Trophoblast cell (in vitro differentiated cells and primary cell): Measurements from ENCODE around the gene BCL2L12.

Experiments used
- DNase-seq, 2 donors: peaks; one replicate each; pipeline ENCODE4 v3.0.0-alpha.2; 2016
- H2AFZ ChIP-seq: 2 replicates; pipeline ENCODE4 v1.6.1; 2013; ENCODE audit warnings: low read length, moderate library complexity, mild to moderate bottlenecking; ENCODE audit not compliant: insufficient read depth, poor library complexity
- H2AK5ac ChIP-seq: 2 replicates; pipeline ENCODE4 v1.6.1; 2013; ENCODE audit warnings: mild to moderate bottlenecking, low read length
- H2BK120ac ChIP-seq: 2 replicates; pipeline ENCODE4 v1.6.1; 2013; ENCODE audit warnings: low read length, mild to moderate bottlenecking, moderate library complexity; ENCODE audit not compliant: insufficient read depth, poor library complexity
- H2BK12ac ChIP-seq: 2 replicates; pipeline ENCODE4 v1.6.1; 2013; ENCODE audit warnings: mild to moderate bottlenecking, low read length, moderate library complexity
- H2BK5ac ChIP-seq: 2 replicates; pipeline ENCODE4 v1.6.1; 2013; ENCODE audit warnings: low read length, low read depth, moderate library complexity, mild to moderate bottlenecking; ENCODE audit not compliant: poor library complexity
- H3K14ac ChIP-seq: 2 replicates; pipeline ENCODE4 v1.6.1; 2013; ENCODE audit warnings: mild to moderate bottlenecking, low read length
- H3K18ac ChIP-seq: 2 replicates; pipeline ENCODE4 v1.6.1; 2013; ENCODE audit warnings: mild to moderate bottlenecking, low read length
- H3K23ac ChIP-seq: 2 replicates; pipeline ENCODE4 v1.6.1; 2013; ENCODE audit warnings: low read length
- H3K27ac ChIP-seq: 2 replicates; pipeline ENCODE4 v1.5.1; 2013; ENCODE audit warnings: low read depth, mild to moderate bottlenecking, inconsistent platforms, low read length, moderate library complexity
- H3K27me3 ChIP-seq: 2 replicates; pipeline ENCODE4 v1.6.1; 2013; ENCODE audit warnings: inconsistent platforms, mild to moderate bottlenecking, low read length, moderate library complexity; ENCODE audit not compliant: insufficient read depth
- H3K36me3 ChIP-seq, 2 experiments: 1 replicate in 1 of 2; 2 replicates in 1 of 2; pipeline ENCODE4 v1.6.1; 2013; ENCODE audit warnings: low read length in 2 of 2, mild to moderate bottlenecking in 2 of 2, moderate library complexity in 1 of 2; ENCODE audit not compliant: insufficient read depth in 2 of 2, control insufficient read depth in 1 of 2
- H3K4ac ChIP-seq: 2 replicates; pipeline ENCODE4 v1.6.1; 2013; ENCODE audit warnings: low read depth, mild to moderate bottlenecking, low read length, moderate library complexity
- H3K4me1 ChIP-seq, 2 experiments: 1 replicate in 1 of 2; 2 replicates in 1 of 2; pipeline ENCODE4 v1.6.1; 2013; ENCODE audit warnings: low read length in 2 of 2, mild to moderate bottlenecking in 2 of 2, moderate library complexity in 1 of 2; ENCODE audit not compliant: insufficient read depth in 2 of 2, control insufficient read depth in 1 of 2
- H3K4me2 ChIP-seq: 2 replicates; pipeline ENCODE4 v1.6.1; 2013; ENCODE audit warnings: inconsistent platforms, mild to moderate bottlenecking, low read length, moderate library complexity
- H3K4me3 ChIP-seq: 2 replicates; pipeline ENCODE4 v1.5.1; 2013; ENCODE audit warnings: mild to moderate bottlenecking, low read depth, low read length, inconsistent platforms
- H3K79me1 ChIP-seq: one replicate; pipeline ENCODE4 v1.6.1; 2013; ENCODE audit warnings: low read length
- H3K79me2 ChIP-seq: 2 replicates; pipeline ENCODE4 v1.6.1; 2013; ENCODE audit warnings: low read length, mild to moderate bottlenecking; ENCODE audit not compliant: control insufficient read depth, insufficient read depth, poor library complexity
- H3K9ac ChIP-seq: 2 replicates; pipeline ENCODE4 v1.6.1; 2013; ENCODE audit warnings: mild to moderate bottlenecking, low read length
- H3K9me3 ChIP-seq: 2 replicates; pipeline ENCODE4 v1.6.1; 2013; ENCODE audit warnings: low read depth, mild to moderate bottlenecking, control low read depth, inconsistent platforms, low read length; ENCODE audit not compliant: insufficient read depth
- H4K12ac ChIP-seq: 2 replicates; pipeline ENCODE4 v1.6.1; 2013; ENCODE audit warnings: low read depth, mild to moderate bottlenecking, low read length, moderate library complexity
- H4K8ac ChIP-seq: 2 replicates; pipeline ENCODE4 v1.6.1; 2013; ENCODE audit warnings: low read depth, mild to moderate bottlenecking, low read length, moderate library complexity
- H4K91ac ChIP-seq: one replicate; pipeline ENCODE4 v1.6.1; 2013; ENCODE audit warnings: low read depth, mild to moderate bottlenecking, low read length, moderate library complexity
- WGBS: extraction: QIAGEN DNeasy Blood & Tissue Kit; methylation state at CpG from one replicate; pipeline ENCODE4 v1.1.7; 2013; ENCODE audit warnings: missing lambda C conversion rate; ENCODE audit not compliant: insufficient read length, insufficient coverage; ENCODE audit errors: extremely low coverage; 5-methylcytosine and 5-hydroxymethylcytosine counted together

BCL2L12 gene

GRCh38 chr19:49645592-49645991 is 20.1 kb upstream of the BCL2L12 start:
- no peak overlapping the region for H4K12ac ChIP-seq
- peaks cover 16% of the 10 kb centered on the region for H3K79me2 ChIP-seq
- no peak overlapping the region for H2AK5ac ChIP-seq
- peaks cover 47 to 48% of the 10 kb centered on the region in 2 experiments for H3K36me3 ChIP-seq
- H2BK120ac ChIP-seq, result no peak overlapping the region
- no peak overlapping the region for H3K4me2 ChIP-seq
- DNase-seq, result no peak
- H3K9ac ChIP-seq, result no peak overlapping the region
- no peak overlapping the region for H4K8ac ChIP-seq
- no peaks in the 10 kb centered on the region for H3K9me3 ChIP-seq
- H3K23ac ChIP-seq, result no peak overlapping the region
- H3K4me3 ChIP-seq, result no peak overlapping the region
- no peaks in the 10 kb centered on the region for H3K27me3 ChIP-seq
- H3K18ac ChIP-seq, result no peak overlapping the region
- no peak overlapping the region for H3K4ac ChIP-seq
- peaks cover 3 to 13% of the 10 kb centered on the region in 2 experiments for H3K4me1 ChIP-seq
- H3K14ac ChIP-seq, result no peak overlapping the region
- H2AFZ ChIP-seq, result no peak overlapping the region
- peaks cover 15% of the 10 kb centered on the region for H3K79me1 ChIP-seq
- H2BK12ac ChIP-seq, result no peak overlapping the region
- no CpG with 5 or more reads among the region's 11 CpGs for WGBS
- H4K91ac ChIP-seq, result no peak overlapping the region
- H3K27ac ChIP-seq, result no peak overlapping the region
- no peak overlapping the region for H2BK5ac ChIP-seq

- H3K14ac ChIP-seq, result no peak overlapping the region
- H3K23ac ChIP-seq, result no peak overlapping the region
- peaks cover 1 to 11% of the 10 kb centered on the region in 2 experiments for H3K4me1 ChIP-seq
- H3K79me1 ChIP-seq, result peaks cover 11% of the 10 kb centered on the region
- H2BK5ac ChIP-seq, result no peak overlapping the region
- peaks cover 50% of the 10 kb centered on the region in 2 experiments for H3K36me3 ChIP-seq
- H3K27me3 ChIP-seq, result no peaks in the 10 kb centered on the region
- H4K91ac ChIP-seq, result no peak overlapping the region
- H2BK120ac ChIP-seq, result no peak overlapping the region
- no peak overlapping the region for H3K4me2 ChIP-seq
- no peak overlapping the region for H3K4me3 ChIP-seq
- no peak overlapping the region for H4K8ac ChIP-seq
- H3K18ac ChIP-seq, result no peak overlapping the region
- no peak overlapping the region for H2AK5ac ChIP-seq
- WGBS, result no CpG with 5 or more reads among the region's 13 CpGs
- H2AFZ ChIP-seq, result no peak overlapping the region
- H3K27ac ChIP-seq, result no peak overlapping the region
- H4K12ac ChIP-seq, result no peak overlapping the region
- no peaks in the 10 kb centered on the region for H3K9me3 ChIP-seq
- H3K79me2 ChIP-seq, result peaks cover 14% of the 10 kb centered on the region
- no peak overlapping the region for H3K4ac ChIP-seq
- no peak overlapping the region for H2BK12ac ChIP-seq
- no peak for DNase-seq
- no peak overlapping the region for H3K9ac ChIP-seq
These were observed 19.7 kb upstream of the BCL2L12 start for GRCh38 chr19:49645995-49646394.

GRCh38 chr19:49646586-49646985 is 19.1 kb upstream of the BCL2L12 start:
- Histone ChIP-seq H3K9me3 (no peaks in the 10 kb centered on the region), H3K36me3 (peaks cover 56% of the 10 kb centered on the region in 2 experiments), H3K27ac (no peak overlapping the region), H3K23ac (no peak overlapping the region), H2BK5ac (no peak overlapping the region), H3K9ac (no peak overlapping the region), H2AK5ac (no peak overlapping the region), H3K4me3 (no peak overlapping the region), H2AFZ (no peak overlapping the region), H4K8ac (no peak overlapping the region), H3K4me1 (peaks cover 0 to 7% of the 10 kb centered on the region in 2 experiments), H2BK120ac (no peak overlapping the region), H3K18ac (no peak overlapping the region), H3K4ac (no peak overlapping the region), H3K79me1 (peaks cover 5% of the 10 kb centered on the region), H3K14ac (no peak overlapping the region), H4K91ac (no peak overlapping the region), H4K12ac (no peak overlapping the region), H3K27me3 (no peaks in the 10 kb centered on the region), H3K79me2 (peaks cover 13% of the 10 kb centered on the region), H2BK12ac (no peak overlapping the region), H3K4me2 (no peak overlapping the region)
- no peak for DNase-seq
- no CpG with 5 or more reads among the region's 17 CpGs for WGBS

GRCh38 chr19:49651029-49651819 is 14.5 kb upstream of the BCL2L12 start:
- no peak overlapping the region for H4K91ac ChIP-seq
- no peak overlapping the region for H3K9ac ChIP-seq
- H3K4ac ChIP-seq, result no peak overlapping the region
- H2BK120ac ChIP-seq, result no peak overlapping the region
- no peaks in the 10 kb centered on the region for H3K4me1 ChIP-seq
- no peak overlapping the region for H2AK5ac ChIP-seq
- no peak overlapping the region for H3K4me3 ChIP-seq
- H2AFZ ChIP-seq, result no peak overlapping the region
- H3K9me3 ChIP-seq, result peaks cover 2% of the 10 kb centered on the region
- no peak overlapping the region for H3K18ac ChIP-seq
- no peak overlapping the region for H4K8ac ChIP-seq
- no peak overlapping the region for H3K14ac ChIP-seq
- no peaks in the 10 kb centered on the region for H3K27me3 ChIP-seq
- no peaks in the 10 kb centered on the region for H3K79me2 ChIP-seq
- no peak overlapping the region for H2BK5ac ChIP-seq
- peaks cover 82 to 83% of the 10 kb centered on the region in 2 experiments for H3K36me3 ChIP-seq
- H4K12ac ChIP-seq, result no peak overlapping the region
- H2BK12ac ChIP-seq, result no peak overlapping the region
- H3K27ac ChIP-seq, result no peak overlapping the region
- WGBS, result no CpG with 5 or more reads among the region's 72 CpGs
- DNase-seq, result no peak
- no peak overlapping the region for H3K4me2 ChIP-seq
- no peak overlapping the region for H3K23ac ChIP-seq
- no peaks in the 10 kb centered on the region for H3K79me1 ChIP-seq
